SK-MEL-5 (cell line): Measurements from ENCODE around the gene PWWP2B. TPM values are rescaled to one million over a fixed set of nuclear protein-coding genes. Genes with fewer than 3 reads are reported as not detected.
A peak's percentile ranks its signal among the peaks of the same experiment; 100 is the strongest.

Experiments used
- DNase-seq: peaks from one replicate; pipeline ENCODE4 v3.0.0-alpha.2; 2016; ENCODE audit warnings: low read depth, low spot score
- in situ Hi-C: cut with HindIII; loops from 2 replicates; pipeline ENCODE4 v1.10.0; 2016; ENCODE audit warnings: low sequenced_read_pairs, high pct_unique_total_duplicates, low pct_unique_long_range_greater_than_20kb
- total RNA-seq: library from RNA; depleted of rRNA; stranded (reverse); fragments of >200 nt; shearing (Covaris generic); gene quantifications from 2 replicates; pipeline ENCODE4 v1.2.3, GENCODE V29; 2014

The PWWP2B gene
- total RNA-seq, 1 experiment from 2014 or later: 6.4 TPM

DNA sequence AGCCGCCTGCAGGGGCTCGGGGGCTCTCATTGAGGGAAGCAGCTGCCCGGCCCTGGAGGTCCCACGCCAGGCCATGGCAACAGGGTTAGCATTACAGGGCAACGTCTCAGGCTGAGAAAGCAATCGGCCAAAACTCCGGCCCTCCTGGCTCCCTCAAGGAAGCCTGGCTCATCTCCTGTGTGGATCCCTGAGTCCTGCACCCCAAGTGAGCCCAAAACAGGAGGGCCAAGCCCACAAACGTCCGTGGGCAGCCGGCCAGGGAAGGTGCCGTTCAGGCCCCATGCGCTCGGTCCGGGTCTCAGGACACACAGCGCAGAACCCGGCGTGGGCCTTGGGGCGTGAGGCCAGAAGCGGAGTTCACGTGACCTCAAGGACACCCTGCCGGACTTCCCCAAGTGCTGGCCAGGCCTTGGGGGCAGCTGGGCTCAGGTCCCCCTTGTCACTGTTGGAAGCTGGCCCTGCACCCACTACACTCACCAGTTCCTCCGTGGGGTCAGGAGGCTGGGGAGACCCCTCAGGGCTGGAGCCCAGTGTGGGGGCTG is 8.0 kb upstream of the PWWP2B start:
- DNase-seq: no peak
- in situ Hi-C loops: no loop called here

DNA sequence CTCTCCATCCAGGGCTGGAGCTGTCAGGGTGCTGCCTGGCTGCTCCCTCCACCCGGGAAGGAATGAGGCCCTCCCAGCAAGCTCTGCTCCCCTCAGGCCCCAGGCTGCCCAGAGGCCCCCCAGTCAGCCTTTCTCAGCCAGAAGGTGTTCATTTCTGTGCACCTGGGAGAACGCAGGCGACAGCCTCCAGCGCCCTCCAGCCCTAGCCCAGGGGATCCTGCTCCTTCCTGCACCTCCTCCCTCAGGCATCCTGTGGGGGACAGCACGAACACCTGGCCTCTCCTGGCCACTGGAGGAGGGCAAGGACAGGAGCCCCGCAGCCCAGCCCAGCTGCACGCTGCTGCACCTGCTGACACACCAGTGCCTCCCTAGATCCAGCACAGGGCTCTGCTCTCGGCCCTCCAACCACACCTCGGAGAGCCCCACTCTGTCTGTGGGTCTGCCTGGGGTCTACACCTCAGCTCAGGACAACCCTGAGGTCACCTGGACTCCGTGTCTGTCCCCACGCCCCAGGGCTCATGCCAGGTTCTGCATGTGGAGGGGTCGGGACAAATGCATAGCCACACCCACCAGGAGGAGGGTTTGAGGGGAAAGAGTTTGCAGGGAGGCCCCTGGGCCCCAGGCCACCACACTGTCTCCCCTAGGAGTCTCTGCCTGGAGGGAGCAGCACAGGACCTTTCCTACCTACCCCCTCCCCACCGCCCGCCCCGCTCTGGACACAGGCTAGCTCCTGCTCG is 7.4 kb upstream of the PWWP2B start:
- in situ Hi-C loops: no loop called here
- no peak for DNase-seq

- no peak for DNase-seq
- in situ Hi-C loops: no loop called here
Measured at GRCh38 chr10:132390170-132390920, 6.7 kb upstream of the PWWP2B start.

GRCh38 chr10:132390921-132391675 is 5.9 kb upstream of the PWWP2B start:
- DNase-seq: no peak
- in situ Hi-C loops: no loop called here

DNA sequence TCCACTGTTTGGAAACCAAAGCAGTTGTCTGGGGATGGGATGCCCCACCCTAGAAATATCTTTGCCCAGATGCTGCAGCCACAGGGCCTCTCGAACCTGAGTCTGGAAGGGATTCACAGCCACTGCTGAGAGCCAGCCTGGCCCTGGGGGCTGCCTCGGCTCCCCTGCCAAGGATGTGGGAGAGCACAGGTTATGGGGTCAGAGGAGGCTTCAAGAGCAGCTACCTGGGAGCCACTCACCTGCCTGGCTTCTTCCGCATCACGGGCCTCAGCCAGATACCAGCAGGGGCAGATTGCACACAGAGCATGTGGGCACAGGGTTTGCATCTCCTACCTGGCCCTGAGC is 5.4 kb upstream of the PWWP2B start:
- in situ Hi-C loops: no loop called here

GRCh38 chr10:132392184-132392800 is 4.7 kb upstream of the PWWP2B start:
- in situ Hi-C loops: no loop called here
- DNase-seq: no peak

More for the DNA sequence above, 5.4 kb upstream of the PWWP2B start:
- no peak for DNase-seq

DNA sequence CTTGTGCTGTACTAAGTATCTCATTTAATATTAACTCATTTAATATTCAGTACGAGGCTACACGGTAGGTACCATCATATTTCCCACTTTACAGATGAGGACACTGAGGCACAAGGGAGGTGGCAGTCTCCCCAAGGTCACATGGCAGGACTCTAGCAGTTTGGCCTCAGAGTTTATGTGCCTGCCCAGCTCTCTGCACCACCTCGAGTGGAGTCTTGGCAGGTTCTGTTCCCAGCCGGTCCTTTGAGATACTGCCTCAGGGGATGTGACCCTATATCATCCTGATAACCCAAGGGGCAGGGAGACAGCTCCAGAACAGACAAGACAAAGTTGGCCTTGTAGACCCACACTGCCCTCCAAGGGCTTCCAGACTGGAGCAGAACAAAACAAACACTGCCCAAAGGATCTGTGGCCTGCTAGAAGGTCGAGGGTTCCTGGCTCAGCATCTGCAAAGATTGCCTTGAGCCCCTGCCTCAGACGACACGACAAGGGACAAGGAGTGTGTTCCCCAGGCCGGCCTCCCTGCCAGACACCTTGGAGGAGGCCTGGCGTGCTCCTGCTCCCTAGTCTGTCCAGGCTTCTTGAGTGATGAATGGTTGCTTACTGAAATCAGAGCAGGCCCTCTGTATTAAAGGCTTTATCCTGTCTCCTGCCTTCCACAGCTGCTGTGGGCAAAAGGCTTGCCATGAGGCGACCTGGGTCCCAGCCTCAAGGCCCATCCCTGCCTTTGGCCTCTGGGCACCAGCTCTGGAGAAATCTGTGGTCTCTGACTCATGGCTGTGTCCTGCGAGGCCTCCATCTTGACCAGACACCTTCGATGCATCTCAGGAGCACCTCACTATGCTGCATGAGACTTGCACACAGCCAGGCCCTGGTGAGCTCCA is 3.9 kb upstream of the PWWP2B start:
- in situ Hi-C loops: no loop called here
- DNase-seq: no peak

GRCh38 chr10:132393695-132394181 is 3.3 kb upstream of the PWWP2B start:
- in situ Hi-C loops: no loop called here
- DNase-seq: no peak

DNA sequence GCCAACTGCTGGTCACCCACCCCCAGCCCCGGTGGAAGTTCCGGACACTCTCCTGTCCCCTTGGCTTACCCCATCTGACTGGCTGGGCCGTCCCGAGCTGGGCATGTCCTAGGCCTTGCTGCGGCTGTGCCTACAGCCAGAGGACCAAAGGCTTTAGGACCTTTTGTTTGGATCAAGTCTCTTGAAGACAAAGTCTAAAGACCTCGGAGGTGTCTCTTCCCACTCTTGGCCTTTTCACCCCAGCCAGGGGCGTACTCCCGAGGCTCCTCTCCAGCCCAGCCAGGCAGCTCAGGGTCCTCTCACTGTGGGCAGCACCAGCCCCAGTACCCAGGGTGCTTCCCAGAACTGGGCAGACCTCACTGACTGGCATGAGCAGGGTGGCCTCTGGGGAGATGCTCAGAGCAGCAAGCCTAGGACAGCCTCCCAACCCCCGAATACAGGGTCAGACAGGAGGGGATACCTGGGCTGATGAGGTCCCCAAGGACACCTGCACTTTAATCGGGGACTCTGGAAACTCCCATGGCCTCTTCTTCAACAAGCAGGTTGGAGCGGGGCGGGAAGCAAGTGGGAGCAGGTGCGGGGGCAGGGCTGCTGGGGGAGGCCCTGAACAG is 2.7 kb upstream of the PWWP2B start:
- in situ Hi-C loops: no loop called here
- DNase-seq: no peak

DNA sequence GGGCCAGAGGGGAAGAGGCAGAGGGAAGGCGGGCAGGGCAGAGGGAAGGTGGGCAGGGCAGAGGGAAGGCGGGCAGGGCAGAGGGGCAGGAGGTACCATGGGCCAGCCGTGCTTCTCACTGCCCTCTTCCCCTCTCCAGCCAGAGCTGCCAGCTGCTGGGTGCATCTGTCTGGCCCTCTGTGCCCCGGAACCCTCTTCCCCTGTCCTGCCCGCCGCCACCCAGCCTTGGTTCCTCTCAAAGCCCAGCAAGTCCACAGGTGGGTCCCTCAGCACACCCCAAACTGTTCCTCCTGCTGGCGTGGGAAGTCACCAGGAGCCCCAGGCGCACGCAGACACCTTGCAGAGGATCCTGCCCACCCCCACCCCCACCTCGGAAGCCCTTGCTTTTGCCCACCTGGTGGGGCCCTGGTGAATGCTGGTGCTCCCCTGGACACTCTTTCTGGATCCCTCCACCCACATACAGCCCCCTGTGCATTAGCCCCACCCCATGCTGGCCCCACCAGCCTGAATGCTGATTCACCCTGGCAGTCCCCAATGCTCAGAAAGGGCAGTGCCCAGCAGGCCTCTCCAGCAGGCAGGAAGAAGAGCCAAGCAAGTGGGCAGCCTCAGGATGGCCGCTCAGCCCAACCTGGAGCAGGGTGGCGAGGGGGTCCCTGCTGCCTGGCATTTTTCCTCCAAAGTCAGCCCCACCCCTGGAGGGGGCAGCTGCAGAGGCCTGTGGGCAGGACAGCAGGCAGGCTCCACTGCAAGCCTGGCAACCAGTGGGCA is 1.9 kb upstream of the PWWP2B start:
- no peak for DNase-seq
- in situ Hi-C loops: no loop called here

- in situ Hi-C loops: no loop called here
- no peak for DNase-seq
Measured at GRCh38 chr10:132395704-132396493, 1.1 kb upstream of the PWWP2B start.

DNA sequence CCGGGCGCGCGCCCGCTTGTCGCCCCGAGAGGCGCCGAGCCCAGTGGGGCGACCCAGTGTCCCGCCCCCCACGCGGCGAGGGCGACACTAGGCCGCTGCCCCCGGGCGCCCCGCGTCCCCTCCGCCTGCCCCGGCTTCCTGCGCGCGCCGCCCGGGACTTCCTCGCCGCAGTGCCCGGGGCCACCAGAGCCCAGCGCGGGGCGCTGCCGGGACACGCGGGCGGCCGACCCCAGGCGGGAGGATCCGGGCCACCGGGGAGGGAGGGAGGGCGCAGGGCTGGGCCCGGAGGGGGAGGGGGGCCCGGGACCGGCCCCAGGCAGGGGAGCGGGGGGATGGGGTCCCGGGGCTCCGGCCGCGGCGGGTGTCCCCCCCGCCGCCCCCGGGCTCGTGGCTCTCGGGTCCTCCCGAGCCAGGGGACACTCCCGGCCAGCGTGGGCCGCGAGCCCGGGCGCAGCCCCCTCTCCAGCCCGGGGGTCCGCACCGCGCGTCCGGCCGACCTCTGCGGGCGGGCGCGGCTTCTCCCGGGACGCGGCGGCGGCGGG is 435 bp upstream of the PWWP2B start:
- DNase-seq: peak; percentile 17
- in situ Hi-C loops: no loop called here

DNA sequence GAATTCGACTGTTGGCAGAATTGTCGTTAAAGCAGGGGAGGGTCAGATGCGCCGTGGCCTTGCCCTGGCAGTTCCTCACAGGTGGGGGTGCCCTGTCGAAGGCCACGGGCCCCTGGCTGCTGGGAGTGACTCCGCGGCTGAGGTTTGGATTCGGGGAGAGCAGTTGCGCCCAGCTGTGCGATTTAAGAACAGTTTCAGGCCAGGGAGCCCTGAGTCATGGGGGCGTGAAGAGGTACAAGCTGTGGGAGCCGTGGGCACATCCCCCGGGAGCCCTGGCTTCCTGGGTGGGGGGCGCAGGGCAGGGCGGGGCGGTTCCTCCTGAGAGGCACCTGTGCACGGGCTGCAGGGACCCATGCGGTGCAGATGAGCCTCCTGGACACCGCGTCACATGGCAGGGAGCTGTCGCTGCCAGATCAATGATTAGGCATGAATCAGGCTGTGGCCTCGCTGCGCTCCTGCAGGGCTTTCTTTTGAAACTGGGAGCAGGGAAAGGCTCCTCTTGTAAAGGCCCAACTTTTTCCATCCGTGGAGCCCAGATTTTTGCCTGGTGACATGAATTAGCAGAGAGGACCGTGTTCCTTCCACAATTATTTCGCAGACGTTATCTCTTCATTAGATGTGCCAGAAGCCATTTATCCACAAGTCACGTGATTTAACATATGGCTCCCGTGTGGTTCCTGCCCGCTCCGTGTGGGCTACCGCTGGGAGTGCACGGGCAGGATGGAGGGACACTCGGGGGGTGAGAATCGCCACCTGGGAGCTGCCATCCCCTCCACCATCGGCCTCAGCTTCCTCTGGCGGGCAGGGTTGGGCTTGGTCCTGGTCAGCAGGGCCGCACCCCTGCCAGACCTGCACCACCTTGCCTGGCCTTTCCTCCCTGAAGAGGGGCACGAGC is 918 bp downstream of the PWWP2B start:
- in situ Hi-C loops: no loop called here
- DNase-seq: no peak

DNA sequence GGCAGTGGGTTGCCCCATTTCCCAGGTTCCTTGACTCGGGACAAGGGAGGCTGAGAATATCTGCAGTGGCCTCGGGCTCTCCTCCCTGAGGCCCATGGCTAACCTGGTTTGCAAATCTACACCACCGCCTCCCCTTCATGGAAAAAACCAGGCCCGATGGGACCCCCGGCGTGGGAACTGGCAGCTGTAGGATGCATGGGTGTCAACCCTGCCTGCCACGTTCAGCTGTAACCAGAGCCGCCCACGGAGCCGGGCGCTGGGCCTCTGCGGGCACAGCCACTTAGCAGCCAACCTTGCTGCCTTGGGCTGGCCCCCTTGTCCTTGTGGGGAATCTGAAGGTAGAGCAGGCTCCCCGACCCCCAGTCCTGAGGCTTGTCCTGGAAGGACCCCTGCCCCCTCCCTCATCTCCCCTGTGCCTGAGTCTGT is 1.6 kb downstream of the PWWP2B start:
- no peak for DNase-seq
- in situ Hi-C loops: no loop called here
